Ovary (tissue), 9 donors: ENCODE results near the gene VPS33B. TPM values are rescaled to one million over a fixed set of nuclear protein-coding genes. Genes with fewer than 3 reads are reported as not detected.

ENCODE experiments used
- DNase-seq, 5 donors: peaks; one replicate each; pipeline ENCODE4 v3.0.0-alpha.2; 2019 to 2020
- H3K27ac ChIP-seq, 2 donors: fragments of 200-600 bp; one replicate each; pipeline versions ENCODE4 v1.5.1 to v1.8.0; 2019 to 2022
- H3K27me3 ChIP-seq: fragments of 200-600 bp; one replicate; pipeline ENCODE4 v1.8.0; 2022
- H3K36me3 ChIP-seq: fragments of 200-600 bp; sonication (generic); one replicate; pipeline ENCODE4 v1.5.1; 2019
- H3K4me1 ChIP-seq: one replicate; pipeline ENCODE4 v1.8.1; 2013; ENCODE audit warnings: mild to moderate bottlenecking, moderate library complexity; ENCODE audit not compliant: insufficient read depth
- H3K4me3 ChIP-seq: fragments of 200-600 bp; sonication (generic); one replicate; pipeline ENCODE4 v1.5.1; 2017
- H3K9me3 ChIP-seq, 2 donors: fragments of 200-600 bp in 1 of 2; sonication (generic) in 1 of 2; one replicate each; pipeline versions ENCODE4 v1.5.1 to v1.8.1; 2013 to 2019; ENCODE audit warnings: mild to moderate bottlenecking in 1 of 2, moderate library complexity in 1 of 2
- EP300 ChIP-seq: sonication (generic); formaldehyde crosslinking; IDR thresholded peaks from one replicate; pipeline ENCODE4 v1.6.1; 2017; ENCODE audit warnings: antibody characterized with exemption
- POLR2A ChIP-seq: fragments of 450-650 bp; IDR thresholded peaks from one replicate; pipeline ENCODE4 v1.6.1; 2017; ENCODE audit warnings: antibody characterized with exemption, mild to moderate bottlenecking, moderate library complexity
- WGBS, 3 donors: extraction: QIAGEN DNeasy Blood & Tissue Kit in 1 of 3; methylation state at CpG; one replicate each; pipeline versions ENCODE4 v1.1.5 to v1.1.7; 2013 to 2017; 5-methylcytosine and 5-hydroxymethylcytosine counted together
- intact Hi-C, 4 donors: fragments of 100-400 bp; cut with DNase I; formaldehyde crosslinking; loops; one replicate each; pipeline versions ENCODE4 v1.11.0 to v1.15.1; 2022 to 2023
- polyA plus RNA-seq, 2 donors: library from polyadenylated mRNA; stranded (reverse); fragments of 200-250 nt in 1 of 2; fragments of 350-450 nt in 1 of 2; fragmentation: Illumina TruSeq in 1 of 2; extraction: RNeasy Lipid Tissue Mini Kit (QIAGEN cat#74804) in 1 of 2; gene quantifications; one replicate each; pipeline ENCODE4 v1.2.3, GENCODE V29; 2013 to 2014
- total RNA-seq, 7 donors: library from RNA; depleted of rRNA in 2 of 7; stranded (reverse); fragments of >200 nt in 2 of 7; fragmentation: NEBNext Ultra II Directional in 3 of 7; extraction: Animal tissue kit (Norgen Biotek cat#: 25700) in 3 of 7; gene quantifications; one replicate each; pipeline versions ENCODE4 v1.1.0 to v1.2.4, GENCODE V29; 2016 to 2023
- TF ChIP-seq, protein P1 (sequence below), 3 donors: fragments of 450-650 bp in 2 of 3; fragments of 200-600 bp in 1 of 3; IDR thresholded peaks; one replicate each; pipeline versions ENCODE4 v1.5.1 to v1.8.0; 2016 to 2022; ENCODE audit warnings: antibody characterized with exemption in 3 of 3, mild to moderate bottlenecking in 1 of 3
- donor health status: DM: no; HTN: no; CAD: no; lungs with moderate emphysema.
- donor health status: DM: no; HTN: no; CAD: no.
- donor health status: Bipolar disorder and iron deficiency.
- donor health status: DM: yes; HTN: yes; CAD: no.
- donor health status: DM: no; HTN: no; CAD: no.
- donor health status: DM: yes; HTN: yes; CAD: no.

VPS33B gene
- total and polyA plus RNA-seq, 9 donors, result 8.5 to 17.4 (median 13.2) TPM

DNA sequence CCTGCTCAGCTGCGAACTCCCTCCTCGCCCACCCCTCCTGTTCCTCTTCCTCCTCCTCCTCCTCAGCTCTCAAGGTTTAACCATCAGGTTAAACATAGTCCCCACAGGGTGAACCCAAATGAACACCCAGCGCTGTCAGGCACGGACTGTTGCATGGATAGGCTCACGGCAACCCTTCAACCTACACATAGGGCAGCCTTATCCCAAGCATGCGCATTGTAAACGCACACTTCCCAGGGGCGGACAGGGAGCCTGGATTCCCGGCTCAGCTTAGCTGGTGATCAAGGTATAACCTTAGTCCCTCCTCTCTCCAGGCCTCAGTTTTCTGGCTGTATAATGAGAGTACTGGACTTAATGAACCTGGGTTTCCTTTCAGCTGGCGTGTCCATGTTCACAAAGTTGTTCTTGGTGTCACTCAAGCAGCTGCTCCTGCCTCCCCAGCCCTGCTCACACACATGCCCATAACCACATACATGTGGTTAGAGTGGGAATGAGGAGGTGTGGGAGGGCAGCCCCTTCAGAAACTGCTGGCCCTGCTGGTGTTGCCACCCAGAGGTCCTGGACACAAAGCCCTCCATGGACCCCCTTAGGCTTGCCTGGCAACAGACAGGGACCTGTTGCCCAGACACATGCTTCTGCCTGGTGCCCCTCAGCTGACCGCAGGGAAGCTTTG is 20.9 kb upstream of the VPS33B start:
- TF ChIP-seq POLR2A, result no peak
- TF ChIP-seq EP300, result no peak
- TF ChIP-seq, protein P1, sequence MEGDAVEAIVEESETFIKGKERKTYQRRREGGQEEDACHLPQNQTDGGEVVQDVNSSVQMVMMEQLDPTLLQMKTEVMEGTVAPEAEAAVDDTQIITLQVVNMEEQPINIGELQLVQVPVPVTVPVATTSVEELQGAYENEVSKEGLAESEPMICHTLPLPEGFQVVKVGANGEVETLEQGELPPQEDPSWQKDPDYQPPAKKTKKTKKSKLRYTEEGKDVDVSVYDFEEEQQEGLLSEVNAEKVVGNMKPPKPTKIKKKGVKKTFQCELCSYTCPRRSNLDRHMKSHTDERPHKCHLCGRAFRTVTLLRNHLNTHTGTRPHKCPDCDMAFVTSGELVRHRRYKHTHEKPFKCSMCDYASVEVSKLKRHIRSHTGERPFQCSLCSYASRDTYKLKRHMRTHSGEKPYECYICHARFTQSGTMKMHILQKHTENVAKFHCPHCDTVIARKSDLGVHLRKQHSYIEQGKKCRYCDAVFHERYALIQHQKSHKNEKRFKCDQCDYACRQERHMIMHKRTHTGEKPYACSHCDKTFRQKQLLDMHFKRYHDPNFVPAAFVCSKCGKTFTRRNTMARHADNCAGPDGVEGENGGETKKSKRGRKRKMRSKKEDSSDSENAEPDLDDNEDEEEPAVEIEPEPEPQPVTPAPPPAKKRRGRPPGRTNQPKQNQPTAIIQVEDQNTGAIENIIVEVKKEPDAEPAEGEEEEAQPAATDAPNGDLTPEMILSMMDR (IDR thresholded peaks at IDR 0.05), result no peak
- Histone ChIP-seq H3K9me3 (no peaks in the 10 kb centered on the region), H3K27ac (no peak overlapping the region), H3K4me3 (no peak overlapping the region), H3K4me1 (no peaks in the 10 kb centered on the region), H3K36me3 (no peaks in the 10 kb centered on the region), H3K27me3 (no peaks in the 10 kb centered on the region)
- WGBS, 3 donors, result 81 to 86% (median 83%) methylated on average over 11 of the region's 11 CpGs
- DNase-seq, result no peak
- intact Hi-C loops, result no loop called here

DNA sequence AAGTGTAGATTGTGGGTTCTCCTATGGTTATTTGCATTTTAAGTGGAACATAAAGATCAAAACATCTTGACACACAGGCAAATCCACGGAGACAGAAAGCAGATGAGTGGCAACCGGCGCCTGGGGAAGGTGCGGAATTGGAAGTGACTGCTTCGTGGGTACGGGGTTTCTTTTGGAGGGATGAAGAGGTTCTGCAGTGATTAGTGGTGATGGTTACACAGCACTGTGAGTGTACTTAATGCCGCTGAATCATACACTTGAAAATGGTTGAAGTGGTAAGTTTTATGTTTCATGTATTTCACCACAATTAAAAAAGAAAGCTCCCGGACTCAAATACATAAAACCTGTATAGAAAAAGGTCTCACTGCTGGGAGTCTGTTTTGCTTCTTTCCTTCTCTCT is 18.5 kb upstream of the VPS33B start:
- H3K27me3 ChIP-seq, result no peaks in the 10 kb centered on the region
- no peaks in the 10 kb centered on the region for H3K4me1 ChIP-seq
- no peak for DNase-seq
- no peak overlapping the region for H3K4me3 ChIP-seq
- H3K36me3 ChIP-seq, result no peaks in the 10 kb centered on the region
- 64 to 73% (median 65%) methylated on average over 8 of the region's 8 CpGs for WGBS, 3 donors
- intact Hi-C loops, result no loop called here
- H3K9me3 ChIP-seq, result no peaks in the 10 kb centered on the region
- no peak overlapping the region for H3K27ac ChIP-seq
- TF ChIP-seq, protein P1 (IDR thresholded peaks at IDR 0.05), result no peak
- TF ChIP-seq POLR2A (no peak), EP300 (no peak)

DNA sequence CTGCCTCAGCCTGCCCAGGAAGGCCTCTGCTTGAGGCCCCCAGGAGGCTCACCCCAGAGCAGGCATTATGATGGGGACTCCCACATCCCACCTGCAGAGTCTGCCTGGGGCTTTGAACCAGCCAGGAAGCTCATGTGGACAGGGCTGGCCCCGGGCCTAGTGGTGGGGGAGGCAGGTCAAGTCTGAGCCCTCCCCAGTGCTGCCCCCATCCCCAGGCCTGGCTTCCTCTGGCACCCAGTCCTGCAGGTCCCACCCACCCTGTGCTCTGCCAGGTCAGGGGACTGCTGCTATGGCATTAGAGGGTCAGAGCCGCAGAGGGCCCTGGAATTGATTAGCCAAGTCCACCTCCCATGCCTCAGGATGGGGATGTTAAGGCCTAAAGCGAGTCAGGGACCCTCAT is 17.6 kb upstream of the VPS33B start:
- H3K27me3 ChIP-seq, result no peaks in the 10 kb centered on the region
- H3K4me3 ChIP-seq, result no peak overlapping the region
- no peaks in the 10 kb centered on the region for H3K4me1 ChIP-seq
- no peak for DNase-seq
- WGBS, 3 donors, result 62 to 76% (median 69%) methylated on average over 2 to 3 of the region's 3 CpGs
- intact Hi-C loops, result loop anchor here in 1 of 4 donors (10.0 kb wide), 1 partner anchor 325 kb away; the partner anchor contains the start of gene BLM
- TF ChIP-seq, protein P1 (IDR thresholded peaks at IDR 0.05), result no peak
- TF ChIP-seq EP300 (no peak), POLR2A (no peak)
- H3K9me3 ChIP-seq, result no peaks in the 10 kb centered on the region
- no peak overlapping the region for H3K27ac ChIP-seq
- H3K36me3 ChIP-seq, result no peaks in the 10 kb centered on the region

DNA sequence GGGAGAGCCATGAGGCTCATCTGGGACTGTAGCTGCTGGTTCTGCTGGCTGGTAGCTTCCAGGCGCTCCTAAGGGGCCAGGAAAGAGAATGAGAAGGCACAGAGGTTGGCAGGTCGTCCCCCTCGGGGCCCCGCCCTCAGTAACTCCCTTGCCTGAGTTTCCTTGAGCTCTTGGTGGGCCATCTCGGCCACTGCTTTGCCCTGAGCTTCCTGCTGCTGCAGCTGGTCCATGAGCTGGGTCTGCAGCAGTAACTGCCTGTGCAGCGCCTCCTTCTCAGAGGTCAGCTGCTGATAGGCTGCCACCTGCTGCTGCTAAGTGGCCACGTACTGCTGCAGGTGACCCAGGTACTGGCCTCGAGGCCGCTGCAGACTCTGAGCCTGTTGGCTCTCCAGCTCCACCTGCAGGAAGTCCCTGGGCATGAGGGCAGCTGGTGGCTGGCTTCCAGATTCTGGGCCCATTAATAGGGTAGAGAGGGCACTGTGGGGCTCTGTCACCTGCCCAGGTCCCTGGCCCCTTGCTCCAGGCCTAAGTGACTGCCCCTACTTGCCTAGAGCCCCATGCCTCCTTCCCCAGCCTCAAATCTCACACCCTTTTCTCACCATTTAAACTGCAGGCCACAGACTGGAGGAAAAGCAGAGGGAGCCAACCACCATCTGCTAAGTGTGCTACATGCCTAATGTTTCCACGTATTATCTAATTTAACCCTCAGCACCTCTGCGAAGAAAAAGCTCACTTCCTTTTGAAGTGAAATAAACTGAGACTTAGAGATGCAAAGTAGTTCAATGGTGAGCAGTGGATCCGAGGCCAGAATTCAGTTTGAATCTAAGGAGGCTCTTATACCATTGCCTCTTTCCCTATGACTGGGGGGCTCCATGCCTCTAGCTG is 10.8 kb upstream of the VPS33B start:
- peak in 3 of 5 donors; percentile 25 to 44 (median 29) for DNase-seq
- TF ChIP-seq POLR2A (no peak), EP300 (no peak)
- TF ChIP-seq, protein P1 (IDR thresholded peaks at IDR 0.05), result no peak
- H3K27me3 ChIP-seq, result no peaks in the 10 kb centered on the region
- WGBS, 3 donors, result 32 to 44% (median 41%) methylated on average over 12 of the region's 12 CpGs
- no peak overlapping the region for H3K27ac ChIP-seq
- intact Hi-C loops, result loop anchor here in 1 of 4 donors (10.0 kb wide), 1 partner anchor 318 kb away; the partner anchor contains the start of gene BLM
- no peaks in the 10 kb centered on the region for H3K4me1 ChIP-seq
- no peaks in the 10 kb centered on the region for H3K9me3 ChIP-seq
- no peak overlapping the region for H3K4me3 ChIP-seq
- no peaks in the 10 kb centered on the region for H3K36me3 ChIP-seq
